Kidney (tissue), 14 donors: ENCODE data around the gene PBX4. TPM values are rescaled to one million over a fixed set of nuclear protein-coding genes. Genes with fewer than 3 reads are reported as not detected.

Experiments
- DNase-seq, 5 donors: peaks; one replicate each; pipeline ENCODE4 v3.0.0-alpha.2; 2013 to 2020
- FAIRE-seq: peaks from 2 replicates; lab custom pipeline; 2012; peaks lifted over from hg19 to GRCh38; lab: Jason Lieb, UNC
- H3K27ac ChIP-seq, 2 donors: one replicate each; pipeline ENCODE4 v1.7.0; 2013; ENCODE audit warnings: low read depth in 2 of 2, low read length in 2 of 2, inconsistent platforms in 1 of 2
- H3K27me3 ChIP-seq: one replicate; pipeline ENCODE4 v1.7.1; 2013; ENCODE audit warnings: low read length, inconsistent platforms; ENCODE audit not compliant: control insufficient read depth, insufficient read depth
- H3K36me3 ChIP-seq, 3 donors: one replicate each; pipeline versions ENCODE4 v1.7.0 to v1.7.1; 2013; ENCODE audit warnings: low read length in 3 of 3, control low read depth in 1 of 3, inconsistent platforms in 1 of 3; ENCODE audit not compliant: insufficient read depth in 3 of 3, control insufficient read depth in 2 of 3
- H3K4me1 ChIP-seq, 3 donors: one replicate each; pipeline versions ENCODE4 v1.7.0 to v1.7.1; 2013; ENCODE audit warnings: low read length in 3 of 3, inconsistent platforms in 1 of 3, low read depth in 1 of 3; ENCODE audit not compliant: control insufficient read depth in 2 of 3, insufficient read depth in 2 of 3
- H3K4me3 ChIP-seq, 3 donors: one replicate each; pipeline versions ENCODE4 v1.7.0 to v1.8.1; 2013; ENCODE audit warnings: low read length in 3 of 3, control low read depth in 1 of 3, inconsistent platforms in 1 of 3
- H3K9ac ChIP-seq, 3 donors: one replicate each; pipeline versions ENCODE4 v1.7.0 to v1.7.1; 2013; ENCODE audit warnings: low read length in 3 of 3, control low read depth in 1 of 3, inconsistent platforms in 1 of 3
- H3K9me3 ChIP-seq, 3 donors: one replicate each; pipeline versions ENCODE4 v1.7.0 to v1.7.1; 2013; ENCODE audit warnings: low read length in 3 of 3, control low read depth in 1 of 3, inconsistent platforms in 1 of 3; ENCODE audit not compliant: control insufficient read depth in 2 of 3, insufficient read depth in 1 of 3
- CTCF ChIP-seq: IDR thresholded peaks from 3 replicates; pipeline ENCODE4 v1.5.1; 2012; ENCODE audit warnings: mild to moderate bottlenecking, moderate library complexity, borderline replicate concordance; ENCODE audit not compliant: insufficient read depth; ENCODE audit errors: extremely low read depth
- intact Hi-C: fragments of 100-400 bp; cut with DNase I; formaldehyde crosslinking; loops from one replicate; pipeline ENCODE4 v1.11.1; 2022
- polyA plus RNA-seq: library from polyadenylated mRNA; stranded (reverse); fragments of 350-450 nt; fragmentation: Illumina TruSeq; extraction: RNeasy Lipid Tissue Mini Kit (QIAGEN cat#74804); gene quantifications from one replicate; pipeline ENCODE4 v1.2.3, GENCODE V29; 2014; ENCODE audit warnings: low read depth, low replicate concordance; ENCODE audit not compliant: insufficient read depth
- total RNA-seq: library from RNA; stranded (reverse); fragmentation: NEBNext Ultra II Directional; extraction: Animal tissue kit (Norgen Biotek cat#: 25700); gene quantifications from one replicate; pipeline ENCODE4 v1.2.1, GENCODE V29; 2021
- donor health status: control.
- donor health status: control.
- donor health status: control.
- donor health status: control.
- donor health status: control.
- donor health status: DM: yes; HTN: yes; CAD: no.
- donor health status: Normal renal cell carcinoma (clear cell type).

Gene PBX4
- total and polyA plus RNA-seq, 2 donors from 2014 or later: 3.9 to 5.7 TPM

GRCh38 chr19:19619181-19619848 lies 828 bp upstream of the PBX4 start:
- Histone ChIP-seq H3K27ac (no peak overlapping the region), H3K27me3 (no peaks in the 10 kb centered on the region), H3K36me3 (no peaks in the 10 kb centered on the region), H3K9ac (no peak overlapping the region), H3K9me3 (no peaks in the 10 kb centered on the region), H3K4me3 (peak overlapping the region in 1 of 3 donors; percentile 53), H3K4me1 (no peaks in the 10 kb centered on the region)
- intact Hi-C loops: no loop called here
- no peak for TF ChIP-seq CTCF
- no peak for FAIRE-seq
- DNase-seq: no peak

- no peak for TF ChIP-seq CTCF
- H3K27me3 ChIP-seq: no peaks in the 10 kb centered on the region
- H3K4me1 ChIP-seq: no peaks in the 10 kb centered on the region
- H3K9ac ChIP-seq: no peak overlapping the region
- H3K4me3 ChIP-seq: no peak overlapping the region
- DNase-seq: no peak
- no peak overlapping the region for H3K27ac ChIP-seq
- intact Hi-C loops: no loop called here
- FAIRE-seq: no peak
- no peaks in the 10 kb centered on the region for H3K9me3 ChIP-seq
- H3K36me3 ChIP-seq: no peaks in the 10 kb centered on the region
These were observed 3.4 kb downstream of the PBX4 start for GRCh38 chr19:19615086-19615485.

GRCh38 chr19:19613506-19613905 lies 5.0 kb downstream of the PBX4 start:
- intact Hi-C loops: no loop called here
- no peak for TF ChIP-seq CTCF

More at GRCh38 chr19:19613506-19613905, 5.0 kb downstream of the PBX4 start:
- Histone ChIP-seq H3K4me1 (no peaks in the 10 kb centered on the region), H3K9ac (no peak overlapping the region), H3K4me3 (no peak overlapping the region), H3K9me3 (no peaks in the 10 kb centered on the region), H3K27me3 (no peaks in the 10 kb centered on the region), H3K27ac (no peak overlapping the region), H3K36me3 (no peaks in the 10 kb centered on the region)
- no peak for DNase-seq
- no peak for FAIRE-seq
